ENCODE results near the gene POP7.

GRCh38 chr7:100687261-100687660, 18.7 kb upstream of the POP7 start:
- TF ChIP-seq CTCF (IDR thresholded peaks at IDR 0.05; ENCODE audit: poor library complexity) (no peak), EZH2phosphoT487 (IDR thresholded peaks at IDR 0.05; ENCODE audit: low read depth, severe bottlenecking, unreplicated experiment) (no peak), EZH2 (IDR thresholded peaks at IDR 0.05; ENCODE audit: borderline replicate concordance) (no peak)

Measured in hepatocyte (in vitro differentiated cells).